Measurements from ENCODE around the gene COL15A1. TPM values are rescaled to one million over a fixed set of nuclear protein-coding genes. Genes with fewer than 3 reads are reported as not detected.

Gene COL15A1
- polyA plus RNA-seq, 3 donors from 2014 or later: 0.36 to 0.85 (median 0.54) TPM

GRCh38 chr9:99069075-99069474, 125.4 kb downstream of the COL15A1 start:
- peaks cover 15 to 24% (median 16%) of the 10 kb centered on the region in 3 donors for H3K36me3 Mint-ChIP-seq
- DNase-seq: peak; percentile 21 to 28 (median 27)
- H3K9me3 Mint-ChIP-seq: no peaks in the 10 kb centered on the region
- peak overlapping the region; percentile 73 to 95 (median 94) for H3K27ac Mint-ChIP-seq
- H3K4me1 Mint-ChIP-seq: peaks cover 79 to 96% of the 10 kb centered on the region in 2 donors
- peaks cover 0 to 7% (median 4%) of the 10 kb centered on the region in 3 donors for H3K27me3 Mint-ChIP-seq (ENCODE audit: low read depth in 3 of 3)
- H3K4me3 Mint-ChIP-seq: peak overlapping the region; percentile 55 to 74 (median 67)

DNA sequence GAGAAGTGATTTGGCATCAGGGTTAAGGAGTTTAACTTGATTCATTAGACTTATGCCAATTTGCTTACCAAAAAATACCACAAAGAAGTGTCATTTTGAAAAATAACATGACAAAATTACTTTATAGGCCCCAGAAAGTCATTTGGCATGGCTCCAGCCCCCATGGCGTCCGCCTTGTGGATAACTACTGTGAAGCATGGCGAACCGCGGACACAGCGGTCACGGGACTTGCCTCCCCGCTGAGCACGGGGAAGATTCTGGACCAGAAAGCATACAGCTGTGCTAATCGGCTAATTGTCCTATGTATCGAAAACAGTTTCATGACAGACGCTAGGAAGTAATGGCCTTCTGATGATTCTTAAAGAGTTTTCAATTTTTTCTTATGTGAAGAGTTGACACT, 125.8 kb downstream of the COL15A1 start:
- Mint-ChIP-seq H3K9me3 (no peaks in the 10 kb centered on the region), H3K36me3 (peaks cover 15 to 21% (median 16%) of the 10 kb centered on the region in 3 donors), H3K27me3 (ENCODE audit: low read depth in 3 of 3) (peaks cover 0 to 7% (median 2%) of the 10 kb centered on the region in 3 donors), H3K27ac (peak overlapping the region; percentile 73 to 95 (median 94)), H3K4me3 (peak overlapping the region; percentile 55 to 74 (median 67)), H3K4me1 (peaks cover 79 to 96% of the 10 kb centered on the region in 2 donors)
- no peak for DNase-seq

GRCh38 chr9:99070681-99071080, 127.0 kb downstream of the COL15A1 start:
- H3K4me3 Mint-ChIP-seq: peak overlapping the region in 3 of 5 donors; percentile 2 to 27 (median 19)
- H3K27me3 Mint-ChIP-seq (ENCODE audit: low read depth in 3 of 3): peaks cover 0 to 7% (median 0%) of the 10 kb centered on the region in 3 donors
- peak overlapping the region; percentile 24 to 89 (median 68) for H3K27ac Mint-ChIP-seq
- H3K4me1 Mint-ChIP-seq: peaks cover 82 to 96% of the 10 kb centered on the region in 2 donors
- H3K9me3 Mint-ChIP-seq: no peaks in the 10 kb centered on the region
- DNase-seq: no peak
- H3K36me3 Mint-ChIP-seq: peaks cover 9 to 15% (median 14%) of the 10 kb centered on the region in 3 donors

GRCh38 chr9:99071313-99072039, 127.8 kb downstream of the COL15A1 start:
- Mint-ChIP-seq H3K27me3 (ENCODE audit: low read depth in 3 of 3) (peaks cover 0 to 2% (median 0%) of the 10 kb centered on the region in 3 donors), H3K9me3 (no peaks in the 10 kb centered on the region), H3K4me3 (peak overlapping the region in 3 of 5 donors; percentile 15 to 52 (median 46)), H3K36me3 (peaks cover 9 to 15% (median 10%) of the 10 kb centered on the region in 3 donors), H3K4me1 (peaks cover 84 to 100% of the 10 kb centered on the region in 2 donors), H3K27ac (peak overlapping the region; percentile 24 to 89 (median 74))
- no peak for DNase-seq

GRCh38 chr9:99072040-99072394, 128.3 kb downstream of the COL15A1 start:
- DNase-seq: no peak
- peaks cover 90 to 100% of the 10 kb centered on the region in 2 donors for H3K4me1 Mint-ChIP-seq
- peak overlapping the region in 5 of 6 donors; percentile 24 to 83 (median 55) for H3K27ac Mint-ChIP-seq
- H3K4me3 Mint-ChIP-seq: no peak overlapping the region
- peaks cover 9 to 11% (median 10%) of the 10 kb centered on the region in 3 donors for H3K36me3 Mint-ChIP-seq
- H3K27me3 Mint-ChIP-seq (ENCODE audit: low read depth in 3 of 3): peaks cover 0 to 3% (median 2%) of the 10 kb centered on the region in 3 donors
- H3K9me3 Mint-ChIP-seq: no peaks in the 10 kb centered on the region

- DNase-seq: no peak
- peaks cover 6 to 10% (median 9%) of the 10 kb centered on the region in 3 donors for H3K36me3 Mint-ChIP-seq
- no peak overlapping the region for H3K4me3 Mint-ChIP-seq
- peaks cover 0 to 3% (median 2%) of the 10 kb centered on the region in 3 donors for H3K27me3 Mint-ChIP-seq (ENCODE audit: low read depth in 3 of 3)
- no peaks in the 10 kb centered on the region for H3K9me3 Mint-ChIP-seq
- H3K4me1 Mint-ChIP-seq: peaks cover 92 to 100% of the 10 kb centered on the region in 2 donors
- H3K27ac Mint-ChIP-seq: peak overlapping the region in 4 of 6 donors; percentile 15 to 61 (median 32)
These were observed 129.6 kb downstream of the COL15A1 start for GRCh38 chr9:99073347-99073746.

DNA sequence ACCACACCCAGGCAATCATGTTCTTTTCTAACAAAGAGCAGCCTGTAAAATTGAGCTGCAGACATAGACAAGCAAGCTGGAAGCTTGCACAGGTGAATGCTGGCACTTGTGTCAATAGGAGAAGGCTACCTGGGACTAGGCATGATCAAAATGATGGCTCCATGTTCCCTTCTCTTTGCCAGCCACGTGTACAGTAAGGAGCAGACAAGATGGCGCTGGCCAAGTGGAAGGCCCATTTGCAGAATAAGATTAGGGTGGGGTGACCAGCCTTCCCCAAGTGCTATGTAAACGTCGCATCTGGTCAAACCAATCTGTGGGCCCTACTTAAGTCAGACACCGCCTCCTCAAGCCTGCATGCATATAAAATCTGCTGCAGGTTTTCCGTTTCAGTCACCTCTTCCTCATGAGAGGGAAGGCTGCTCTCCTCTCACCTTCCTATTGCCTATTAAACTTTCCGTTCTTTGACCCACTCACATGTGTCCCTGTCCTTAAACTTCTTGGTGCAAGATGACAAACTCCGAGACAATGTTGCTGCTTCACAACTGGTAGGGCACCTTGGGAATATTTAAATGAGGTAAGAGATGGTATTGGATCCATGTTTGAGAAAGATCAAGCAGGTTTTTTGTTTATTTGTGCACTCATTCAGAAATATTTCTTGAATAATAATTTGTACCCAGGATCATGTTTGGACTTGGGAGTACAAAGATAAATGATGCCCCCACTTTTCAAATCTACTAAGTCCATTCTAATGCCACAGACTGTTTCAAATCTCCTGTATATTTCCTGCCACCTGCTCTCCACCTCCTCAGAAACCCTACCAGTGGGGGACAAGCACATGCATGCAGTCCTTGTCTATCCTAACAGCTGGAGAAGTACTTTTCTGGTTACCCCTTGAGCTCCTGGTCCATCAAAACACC, 130.5 kb downstream of the COL15A1 start:
- peaks cover 92 to 100% of the 10 kb centered on the region in 2 donors for H3K4me1 Mint-ChIP-seq

GRCh38 chr9:99074902-99075245, 131.2 kb downstream of the COL15A1 start:
- no peak overlapping the region for H3K4me3 Mint-ChIP-seq
- no peak for DNase-seq
- peaks cover 88 to 100% of the 10 kb centered on the region in 2 donors for H3K4me1 Mint-ChIP-seq
- H3K27me3 Mint-ChIP-seq (ENCODE audit: low read depth in 3 of 3): peaks cover 0 to 3% (median 0%) of the 10 kb centered on the region in 3 donors
- peaks cover 0 to 3% (median 0%) of the 10 kb centered on the region in 3 donors for H3K36me3 Mint-ChIP-seq
- H3K27ac Mint-ChIP-seq: peak overlapping the region; percentile 11 to 89 (median 66)
- H3K9me3 Mint-ChIP-seq: no peaks in the 10 kb centered on the region

More for the DNA sequence above, 130.5 kb downstream of the COL15A1 start:
- Mint-ChIP-seq H3K9me3 (no peaks in the 10 kb centered on the region), H3K36me3 (peaks cover 1 to 6% (median 2%) of the 10 kb centered on the region in 3 donors), H3K4me3 (no peak overlapping the region), H3K27me3 (ENCODE audit: low read depth in 3 of 3) (peaks cover 0 to 3% (median under 1%) of the 10 kb centered on the region in 3 donors), H3K27ac (peak overlapping the region in 5 of 6 donors; percentile 14 to 89 (median 62))
- DNase-seq: no peak

GRCh38 chr9:99075246-99075912, 131.7 kb downstream of the COL15A1 start:
- peaks cover 0 to 3% (median 0%) of the 10 kb centered on the region in 3 donors for H3K27me3 Mint-ChIP-seq (ENCODE audit: low read depth in 3 of 3)
- no peaks in the 10 kb centered on the region for H3K9me3 Mint-ChIP-seq
- H3K4me3 Mint-ChIP-seq: peak overlapping the region in 2 of 5 donors; percentile 11 to 20
- peaks cover 0 to 3% (median 0%) of the 10 kb centered on the region in 3 donors for H3K36me3 Mint-ChIP-seq
- H3K27ac Mint-ChIP-seq: peak overlapping the region; percentile 11 to 89 (median 46)
- peaks cover 85 to 95% of the 10 kb centered on the region in 2 donors for H3K4me1 Mint-ChIP-seq
- no peak for DNase-seq

GRCh38 chr9:99076030-99076429, 132.3 kb downstream of the COL15A1 start:
- H3K27ac Mint-ChIP-seq: peak overlapping the region; percentile 85 to 92 (median 88)
- H3K27me3 Mint-ChIP-seq (ENCODE audit: low read depth in 3 of 3): peaks cover 0 to 3% (median 0%) of the 10 kb centered on the region in 3 donors
- peak overlapping the region; percentile 54 to 79 (median 66) for H3K4me3 Mint-ChIP-seq
- H3K36me3 Mint-ChIP-seq: peaks cover 0 to 3% (median 0%) of the 10 kb centered on the region in 3 donors
- H3K9me3 Mint-ChIP-seq: no peaks in the 10 kb centered on the region
- DNase-seq: no peak
- peaks cover 80 to 93% of the 10 kb centered on the region in 2 donors for H3K4me1 Mint-ChIP-seq

DNA sequence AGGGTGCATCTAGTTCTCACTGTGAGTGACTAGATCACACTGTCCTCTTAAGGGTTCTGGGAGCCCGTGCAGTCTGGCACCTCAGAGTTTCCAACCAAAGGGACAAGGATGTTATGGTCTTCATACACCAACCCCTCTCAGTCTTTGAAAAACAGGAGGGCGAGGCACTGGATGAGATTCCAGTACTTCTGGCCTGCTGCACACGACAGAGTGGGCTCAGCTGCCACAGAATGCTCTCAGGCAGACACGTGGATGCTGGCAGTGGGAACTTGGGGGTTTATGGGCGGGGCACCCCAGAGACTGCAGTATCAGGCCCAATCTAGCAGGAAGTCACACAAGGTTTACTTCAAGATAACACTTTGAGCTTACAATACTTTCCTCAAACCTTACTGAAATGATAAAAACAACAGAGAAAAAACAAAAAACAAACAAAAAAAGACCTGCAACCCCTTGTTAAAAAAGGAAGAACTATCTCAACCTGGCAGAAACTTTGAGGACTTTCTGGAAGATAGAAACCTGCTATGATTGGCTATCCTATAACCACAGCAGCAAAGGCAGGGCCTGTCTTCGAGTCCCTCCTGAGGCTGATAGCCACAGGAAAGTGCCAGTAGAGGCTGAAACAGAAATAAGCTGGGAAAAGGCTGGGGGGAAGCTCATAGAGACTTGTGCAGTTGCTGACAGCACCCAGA, 132.9 kb downstream of the COL15A1 start:
- peaks cover 0 to 3% (median 0%) of the 10 kb centered on the region in 3 donors for H3K36me3 Mint-ChIP-seq
- peak overlapping the region; percentile 54 to 79 (median 66) for H3K4me3 Mint-ChIP-seq
- peak overlapping the region; percentile 85 to 92 (median 88) for H3K27ac Mint-ChIP-seq
- peaks cover 0 to 3% (median 0%) of the 10 kb centered on the region in 3 donors for H3K27me3 Mint-ChIP-seq (ENCODE audit: low read depth in 3 of 3)
- DNase-seq: peak; percentile 78 to 81 (median 79)
- H3K4me1 Mint-ChIP-seq: peaks cover 76 to 90% of the 10 kb centered on the region in 2 donors
- no peaks in the 10 kb centered on the region for H3K9me3 Mint-ChIP-seq

DNA sequence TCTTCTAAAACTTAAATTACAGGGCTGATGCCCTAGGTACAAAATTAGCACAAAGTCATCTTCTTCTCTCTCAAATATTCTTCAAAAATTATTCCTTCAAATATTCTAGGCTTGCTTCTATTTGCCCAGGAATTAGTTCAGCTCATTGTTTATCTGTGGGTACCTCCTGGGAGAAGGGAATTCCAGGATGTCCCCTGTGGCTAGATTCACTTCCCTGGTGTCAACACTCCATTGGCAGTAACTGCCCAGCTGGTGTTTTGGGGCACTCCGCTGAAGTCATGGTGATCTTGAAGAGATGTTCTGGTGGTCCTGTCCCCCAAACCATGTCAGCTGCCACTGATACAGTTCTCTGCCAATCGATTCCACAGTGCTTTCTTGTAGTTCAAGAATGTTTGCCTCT, 135.0 kb downstream of the COL15A1 start:
- peak overlapping the region; percentile 56 to 85 (median 70) for H3K27ac Mint-ChIP-seq

More for the DNA sequence above, 135.0 kb downstream of the COL15A1 start:
- Mint-ChIP-seq H3K27me3 (ENCODE audit: low read depth in 3 of 3) (peaks cover 0 to 3% (median 3%) of the 10 kb centered on the region in 3 donors), H3K4me1 (peaks cover 57 to 82% of the 10 kb centered on the region in 2 donors), H3K36me3 (no peaks in the 10 kb centered on the region), H3K4me3 (peak overlapping the region in 3 of 5 donors; percentile 25 to 36 (median 29)), H3K9me3 (no peaks in the 10 kb centered on the region)
- no peak for DNase-seq
